Measurements from ENCODE around the gene FCGBP. TPM values are rescaled to one million over a fixed set of nuclear protein-coding genes. Genes with fewer than 3 reads are reported as not detected.

Gene FCGBP
- polyA plus RNA-seq, 1 experiment: 0.01 TPM

DNA sequence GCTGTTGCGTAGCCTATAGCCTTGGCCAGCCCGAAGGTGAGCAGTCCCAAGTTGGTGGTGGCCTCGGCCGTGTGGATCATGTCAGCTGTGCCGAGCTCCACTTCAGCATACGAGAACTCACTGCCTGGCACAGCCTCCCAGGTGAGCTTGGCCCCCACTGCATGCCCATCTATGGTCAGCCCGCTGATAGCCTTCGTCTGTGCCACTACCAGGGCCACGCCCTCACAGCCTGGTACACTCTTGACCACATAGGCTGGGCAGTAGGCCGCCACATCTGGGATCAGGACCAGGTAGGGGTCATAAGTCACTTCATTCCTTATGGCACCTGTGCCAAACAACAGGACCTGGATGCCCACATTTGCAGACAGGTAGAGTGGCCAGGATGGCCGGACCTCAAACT is 7.4 kb downstream of the FCGBP start:
- TF ChIP-seq, protein P1, sequence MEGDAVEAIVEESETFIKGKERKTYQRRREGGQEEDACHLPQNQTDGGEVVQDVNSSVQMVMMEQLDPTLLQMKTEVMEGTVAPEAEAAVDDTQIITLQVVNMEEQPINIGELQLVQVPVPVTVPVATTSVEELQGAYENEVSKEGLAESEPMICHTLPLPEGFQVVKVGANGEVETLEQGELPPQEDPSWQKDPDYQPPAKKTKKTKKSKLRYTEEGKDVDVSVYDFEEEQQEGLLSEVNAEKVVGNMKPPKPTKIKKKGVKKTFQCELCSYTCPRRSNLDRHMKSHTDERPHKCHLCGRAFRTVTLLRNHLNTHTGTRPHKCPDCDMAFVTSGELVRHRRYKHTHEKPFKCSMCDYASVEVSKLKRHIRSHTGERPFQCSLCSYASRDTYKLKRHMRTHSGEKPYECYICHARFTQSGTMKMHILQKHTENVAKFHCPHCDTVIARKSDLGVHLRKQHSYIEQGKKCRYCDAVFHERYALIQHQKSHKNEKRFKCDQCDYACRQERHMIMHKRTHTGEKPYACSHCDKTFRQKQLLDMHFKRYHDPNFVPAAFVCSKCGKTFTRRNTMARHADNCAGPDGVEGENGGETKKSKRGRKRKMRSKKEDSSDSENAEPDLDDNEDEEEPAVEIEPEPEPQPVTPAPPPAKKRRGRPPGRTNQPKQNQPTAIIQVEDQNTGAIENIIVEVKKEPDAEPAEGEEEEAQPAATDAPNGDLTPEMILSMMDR (IDR thresholded peaks at IDR 0.05; ENCODE audit: insufficient read depth, low read depth, low read length): no peak
- Histone ChIP-seq H3K36me3 (ENCODE audit: control insufficient read depth, insufficient read depth, low read length) (no peaks in the 10 kb centered on the region), H3K27me3 (ENCODE audit: control insufficient read depth, insufficient read depth, low read length) (no peaks in the 10 kb centered on the region; the same call in 1 of the 2 replicates), H3K4me3 (ENCODE audit: low read depth, low read length) (no peak overlapping the region)
- ChIA-PET POLR2A (no interaction called here), CTCF (no interaction called here)
- DNase-seq (ENCODE audit: low read depth): no peak

DNA sequence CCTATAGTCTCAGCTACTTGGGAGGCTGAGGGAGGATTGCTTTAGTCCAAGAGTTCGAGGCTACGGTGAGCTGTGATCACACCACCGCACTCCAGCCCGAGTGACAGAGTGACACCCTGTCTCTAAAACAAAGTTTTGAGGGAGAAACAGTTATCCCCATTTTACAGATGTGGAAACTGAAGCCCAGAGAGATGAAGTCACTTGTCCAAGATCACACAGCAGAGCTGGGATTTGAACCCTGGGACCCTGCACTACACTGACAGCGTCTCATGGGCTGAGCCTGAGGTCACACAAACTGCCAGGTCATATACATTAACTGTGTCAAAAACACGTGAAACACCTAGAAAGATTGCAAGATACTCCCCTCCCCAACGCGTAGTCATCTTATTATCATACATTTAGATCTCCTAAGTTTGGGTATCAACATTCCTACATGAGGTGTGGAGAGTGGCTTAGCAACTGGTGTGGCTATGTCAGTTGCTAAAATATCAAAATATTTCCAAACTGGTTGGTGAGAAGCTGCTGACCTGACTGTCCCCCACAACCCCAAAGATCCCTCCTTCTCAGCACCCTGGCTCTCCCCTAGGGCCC is 8.2 kb downstream of the FCGBP start:
- ChIA-PET POLR2A (no interaction called here), CTCF (interaction anchor here (0.7 kb wide), 1 partner anchor 168 kb away, joined by 4 read pairs; no protein-coding TSS in a partner anchor)
- DNase-seq (ENCODE audit: low read depth): no peak
- H3K27me3 ChIP-seq (ENCODE audit: control insufficient read depth, insufficient read depth, low read length): no peaks in the 10 kb centered on the region; the same call in 1 of the 2 replicates
- no peaks in the 10 kb centered on the region for H3K36me3 ChIP-seq (ENCODE audit: control insufficient read depth, insufficient read depth, low read length)
- TF ChIP-seq, protein P1 (IDR thresholded peaks at IDR 0.05; ENCODE audit: insufficient read depth, low read depth, low read length): no peak
- no peak overlapping the region for H3K4me3 ChIP-seq (ENCODE audit: low read depth, low read length)

- H3K4me3 ChIP-seq (ENCODE audit: low read depth, low read length): no peak overlapping the region
- ChIA-PET POLR2A (no interaction called here), CTCF (no interaction called here)
- DNase-seq (ENCODE audit: low read depth): no peak
- TF ChIP-seq, protein P1 (IDR thresholded peaks at IDR 0.05; ENCODE audit: insufficient read depth, low read depth, low read length): no peak
- H3K27me3 ChIP-seq (ENCODE audit: control insufficient read depth, insufficient read depth, low read length): no peaks in the 10 kb centered on the region; the same call in 1 of the 2 replicates
- no peaks in the 10 kb centered on the region for H3K36me3 ChIP-seq (ENCODE audit: control insufficient read depth, insufficient read depth, low read length)
These were observed 9.5 kb downstream of the FCGBP start for GRCh38 chr19:39924952-39925351.

GRCh38 chr19:39924389-39924788 is 10.0 kb downstream of the FCGBP start:
- TF ChIP-seq, protein P1 (IDR thresholded peaks at IDR 0.05; ENCODE audit: insufficient read depth, low read depth, low read length): no peak
- H3K27me3 ChIP-seq (ENCODE audit: control insufficient read depth, insufficient read depth, low read length): no peaks in the 10 kb centered on the region; the same call in 1 of the 2 replicates
- no peak for DNase-seq (ENCODE audit: low read depth)
- ChIA-PET POLR2A (no interaction called here), CTCF (no interaction called here)
- H3K36me3 ChIP-seq (ENCODE audit: control insufficient read depth, insufficient read depth, low read length): no peaks in the 10 kb centered on the region
- H3K4me3 ChIP-seq (ENCODE audit: low read depth, low read length): no peak overlapping the region

GRCh38 chr19:39923862-39924261 is 10.6 kb downstream of the FCGBP start:
- CTCF ChIA-PET: no interaction called here
- TF ChIP-seq, protein P1 (IDR thresholded peaks at IDR 0.05; ENCODE audit: insufficient read depth, low read depth, low read length): no peak
- no peak for DNase-seq (ENCODE audit: low read depth)
- H3K36me3 ChIP-seq (ENCODE audit: control insufficient read depth, insufficient read depth, low read length): no peaks in the 10 kb centered on the region
- H3K27me3 ChIP-seq (ENCODE audit: control insufficient read depth, insufficient read depth, low read length): no peaks in the 10 kb centered on the region; the same call in 1 of the 2 replicates
- POLR2A ChIA-PET: no interaction called here
- no peak overlapping the region for H3K4me3 ChIP-seq (ENCODE audit: low read depth, low read length)

Measured in BJ (cell line).